Measurements from ENCODE around the gene KIAA1217.

DNA sequence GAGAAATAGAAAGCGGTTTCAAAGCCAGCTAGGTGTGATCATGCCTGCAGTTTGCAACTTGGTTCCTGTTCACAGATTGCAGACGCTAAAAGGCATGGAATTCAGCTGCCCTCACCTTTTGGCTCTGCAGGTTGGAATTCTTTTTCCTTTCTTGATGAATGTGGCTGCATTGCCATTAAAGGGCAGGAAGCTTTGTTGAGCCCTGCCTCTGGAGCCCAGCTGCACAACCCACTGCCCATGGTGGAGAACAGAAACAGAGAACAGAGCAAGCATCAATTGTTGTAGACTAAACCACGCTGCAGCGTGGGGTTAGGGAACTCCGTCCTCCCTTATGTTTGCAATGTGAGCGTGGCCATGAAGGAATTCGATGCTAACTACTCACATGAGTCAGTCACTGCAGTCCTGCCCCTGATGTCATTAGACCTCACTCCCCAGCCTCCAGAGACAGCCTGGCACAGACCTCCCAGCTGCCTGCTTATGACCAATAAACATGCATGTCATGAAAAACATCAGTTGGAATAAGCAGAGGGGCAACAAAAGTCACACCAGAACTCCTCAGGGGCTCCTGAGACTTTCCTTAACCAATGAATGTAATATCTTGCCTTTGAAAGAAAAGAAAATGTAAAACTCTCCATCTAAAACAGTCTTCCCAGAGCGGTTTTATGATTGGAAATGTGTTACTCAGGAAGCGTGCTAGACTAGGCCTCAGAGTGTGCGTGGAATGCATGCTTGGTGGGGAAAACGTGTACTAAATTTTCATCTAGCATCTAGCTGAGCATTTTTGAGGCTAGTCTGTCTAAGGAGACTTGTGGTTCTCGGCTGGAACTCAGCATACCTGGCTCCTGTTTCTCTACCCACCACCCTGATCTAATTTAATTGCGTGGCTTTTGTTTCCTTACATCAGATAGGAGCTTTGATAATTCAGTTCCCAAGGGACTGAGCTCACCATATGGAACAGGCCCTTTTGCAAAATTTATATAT lies 232.2 kb downstream of the KIAA1217 start:
- TF ChIP-seq, protein P1, sequence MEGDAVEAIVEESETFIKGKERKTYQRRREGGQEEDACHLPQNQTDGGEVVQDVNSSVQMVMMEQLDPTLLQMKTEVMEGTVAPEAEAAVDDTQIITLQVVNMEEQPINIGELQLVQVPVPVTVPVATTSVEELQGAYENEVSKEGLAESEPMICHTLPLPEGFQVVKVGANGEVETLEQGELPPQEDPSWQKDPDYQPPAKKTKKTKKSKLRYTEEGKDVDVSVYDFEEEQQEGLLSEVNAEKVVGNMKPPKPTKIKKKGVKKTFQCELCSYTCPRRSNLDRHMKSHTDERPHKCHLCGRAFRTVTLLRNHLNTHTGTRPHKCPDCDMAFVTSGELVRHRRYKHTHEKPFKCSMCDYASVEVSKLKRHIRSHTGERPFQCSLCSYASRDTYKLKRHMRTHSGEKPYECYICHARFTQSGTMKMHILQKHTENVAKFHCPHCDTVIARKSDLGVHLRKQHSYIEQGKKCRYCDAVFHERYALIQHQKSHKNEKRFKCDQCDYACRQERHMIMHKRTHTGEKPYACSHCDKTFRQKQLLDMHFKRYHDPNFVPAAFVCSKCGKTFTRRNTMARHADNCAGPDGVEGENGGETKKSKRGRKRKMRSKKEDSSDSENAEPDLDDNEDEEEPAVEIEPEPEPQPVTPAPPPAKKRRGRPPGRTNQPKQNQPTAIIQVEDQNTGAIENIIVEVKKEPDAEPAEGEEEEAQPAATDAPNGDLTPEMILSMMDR (IDR thresholded peaks at IDR 0.05; ENCODE audit: low read depth, low read length), result no peak
- TF ChIP-seq EZH2phosphoT487 (IDR thresholded peaks at IDR 0.05; ENCODE audit: low read depth), result no peak
